Frontal cortex (tissue), 4 donors: ENCODE results near the gene KCNJ4. TPM values are rescaled to one million over a fixed set of nuclear protein-coding genes. Genes with fewer than 3 reads are reported as not detected.
A peak's percentile ranks its signal among the peaks of the same experiment; 100 is the strongest.

Experiments used
- DNase-seq, 2 donors: peaks; one replicate each; pipeline ENCODE4 v3.0.0; 2012; ENCODE audit warnings: low spot score in 2 of 2
- FAIRE-seq: peaks from 2 replicates; lab custom pipeline; 2012; peaks lifted over from hg19 to GRCh38; lab: Jason Lieb, UNC
- total RNA-seq: library from RNA; depleted of rRNA; stranded (reverse); fragments of >200 nt; gene quantifications from one replicate; pipeline ENCODE4 v1.2.3, GENCODE V29; 2014
- donor health status: control.
- donor health status: control.
- donor health status: control.

The KCNJ4 gene
- total RNA-seq, 1 donor from 2014 or later: 12.2 TPM

GRCh38 chr22:38454353-38455075 is 485 bp downstream of the KCNJ4 start:
- DNase-seq: no peak
- no peak for FAIRE-seq

GRCh38 chr22:38453996-38454352 is 1.0 kb downstream of the KCNJ4 start:
- DNase-seq (no peak), FAIRE-seq (no peak)

- FAIRE-seq: no peak
- no peak for DNase-seq
Observed at GRCh38 chr22:38453066-38453672, 1.8 kb downstream of the KCNJ4 start.

- DNase-seq: peak in 1 of 2 donors; percentile 71
- FAIRE-seq: no peak
Observed at GRCh38 chr22:38452373-38453065, 2.5 kb downstream of the KCNJ4 start.

GRCh38 chr22:38451864-38452263 is 3.1 kb downstream of the KCNJ4 start:
- FAIRE-seq: no peak
- no peak for DNase-seq

GRCh38 chr22:38451404-38451803 is 3.6 kb downstream of the KCNJ4 start:
- FAIRE-seq: no peak
- DNase-seq: no peak

- DNase-seq (no peak), FAIRE-seq (no peak)
Observed at GRCh38 chr22:38450234-38450797, 4.7 kb downstream of the KCNJ4 start.

GRCh38 chr22:38449776-38450175 is 5.2 kb downstream of the KCNJ4 start:
- FAIRE-seq (no peak), DNase-seq (no peak)

- FAIRE-seq (no peak), DNase-seq (no peak)
Observed at GRCh38 chr22:38448945-38449745, 5.9 kb downstream of the KCNJ4 start.

GRCh38 chr22:38446018-38446601 is 8.9 kb downstream of the KCNJ4 start:
- FAIRE-seq: no peak
- DNase-seq: no peak

- DNase-seq: no peak
- FAIRE-seq: no peak
Observed at GRCh38 chr22:38444783-38445182, 10.2 kb downstream of the KCNJ4 start.

GRCh38 chr22:38443628-38444521 is 11.1 kb downstream of the KCNJ4 start:
- FAIRE-seq (no peak), DNase-seq (no peak)

GRCh38 chr22:38442967-38443627 is 11.9 kb downstream of the KCNJ4 start:
- FAIRE-seq: no peak
- no peak for DNase-seq

- FAIRE-seq: no peak
- no peak for DNase-seq
Observed at GRCh38 chr22:38441620-38442287, 13.2 kb downstream of the KCNJ4 start.

- FAIRE-seq: no peak
- DNase-seq: no peak
Observed at GRCh38 chr22:38440747-38441350, 14.2 kb downstream of the KCNJ4 start.

GRCh38 chr22:38437416-38437815 is 17.6 kb downstream of the KCNJ4 start:
- no peak for FAIRE-seq
- DNase-seq: no peak

- FAIRE-seq: no peak
- no peak for DNase-seq
Observed at GRCh38 chr22:38436629-38437395, 18.2 kb downstream of the KCNJ4 start.
